T-helper 1 cell (primary cell): ENCODE measurements around the gene SPG7.

Experiments used
- DNase-seq, 5 donors: peaks; one replicate each; pipeline ENCODE4 v3.0.0-alpha.2; 2012 to 2020

SPG7 gene

DNA sequence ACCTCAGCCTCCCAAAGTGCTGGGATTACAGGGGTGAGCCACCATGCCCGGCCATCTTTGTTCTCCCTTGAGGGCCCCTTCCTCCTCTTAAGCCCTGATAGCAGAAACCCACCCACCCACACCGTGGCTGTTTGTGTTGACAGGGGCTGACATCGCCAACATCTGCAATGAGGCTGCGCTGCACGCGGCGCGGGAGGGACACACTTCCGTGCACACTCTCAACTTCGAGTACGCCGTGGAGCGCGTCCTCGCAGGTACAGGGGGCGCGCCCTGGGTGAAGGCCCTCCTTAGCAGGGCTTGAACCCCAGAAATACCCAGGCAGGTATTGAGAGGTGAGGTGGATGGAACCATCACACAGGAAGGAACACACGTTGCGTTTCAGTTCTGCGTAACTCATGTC, 39.7 kb downstream of the SPG7 start:
- DNase-seq = no peak

DNA sequence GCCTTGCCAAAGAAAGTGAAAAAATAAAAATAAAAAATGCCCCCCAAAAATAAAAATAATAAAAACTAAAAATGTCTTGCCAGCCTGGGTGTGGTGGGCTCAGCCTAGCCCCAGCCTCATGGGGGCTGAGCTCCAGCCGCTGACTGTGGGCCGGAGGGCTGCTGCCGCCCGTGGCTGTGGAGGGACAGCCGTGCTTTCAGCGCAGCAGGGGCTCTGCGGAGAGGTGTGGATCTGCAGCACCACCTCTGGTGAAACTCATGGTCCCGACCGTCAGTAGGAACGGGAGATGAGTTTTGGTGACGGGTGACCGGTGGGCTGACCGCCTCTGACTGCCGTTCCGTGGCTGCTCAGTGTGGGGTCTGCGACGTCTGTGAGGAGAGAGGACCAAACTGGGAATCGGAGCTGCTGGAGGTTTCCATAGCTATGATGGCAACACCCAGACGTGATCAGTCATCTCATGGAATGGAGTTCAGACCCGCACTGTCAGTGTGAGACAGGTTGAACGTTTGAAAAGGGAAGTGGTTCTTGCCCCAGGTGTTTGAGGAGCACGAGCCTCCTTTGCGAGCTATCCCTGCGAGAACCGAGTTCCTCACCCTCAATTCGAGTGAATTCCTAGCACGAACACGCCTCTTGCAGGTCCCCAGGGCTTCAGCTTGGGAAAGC, 40.3 kb downstream of the SPG7 start:
- DNase-seq = no peak

GRCh38 chr16:89549007-89549700, 41.0 kb downstream of the SPG7 start:
- no peak for DNase-seq

- DNase-seq = no peak
Observed at GRCh38 chr16:89550421-89551007, 42.3 kb downstream of the SPG7 start.

- DNase-seq = no peak
Observed at GRCh38 chr16:89552329-89552728, 44.1 kb downstream of the SPG7 start.

GRCh38 chr16:89552913-89553312, 44.7 kb downstream of the SPG7 start:
- no peak for DNase-seq

GRCh38 chr16:89553733-89554132, 45.5 kb downstream of the SPG7 start:
- DNase-seq = no peak

GRCh38 chr16:89554343-89554742, 46.1 kb downstream of the SPG7 start:
- no peak for DNase-seq

GRCh38 chr16:89555265-89555664, 47.1 kb downstream of the SPG7 start:
- no peak for DNase-seq

GRCh38 chr16:89555780-89556179, 47.6 kb downstream of the SPG7 start:
- no peak for DNase-seq

- DNase-seq = peak; percentile 49 to 75 (median 64)
Observed at GRCh38 chr16:89556750-89557689, 48.8 kb downstream of the SPG7 start.

DNA sequence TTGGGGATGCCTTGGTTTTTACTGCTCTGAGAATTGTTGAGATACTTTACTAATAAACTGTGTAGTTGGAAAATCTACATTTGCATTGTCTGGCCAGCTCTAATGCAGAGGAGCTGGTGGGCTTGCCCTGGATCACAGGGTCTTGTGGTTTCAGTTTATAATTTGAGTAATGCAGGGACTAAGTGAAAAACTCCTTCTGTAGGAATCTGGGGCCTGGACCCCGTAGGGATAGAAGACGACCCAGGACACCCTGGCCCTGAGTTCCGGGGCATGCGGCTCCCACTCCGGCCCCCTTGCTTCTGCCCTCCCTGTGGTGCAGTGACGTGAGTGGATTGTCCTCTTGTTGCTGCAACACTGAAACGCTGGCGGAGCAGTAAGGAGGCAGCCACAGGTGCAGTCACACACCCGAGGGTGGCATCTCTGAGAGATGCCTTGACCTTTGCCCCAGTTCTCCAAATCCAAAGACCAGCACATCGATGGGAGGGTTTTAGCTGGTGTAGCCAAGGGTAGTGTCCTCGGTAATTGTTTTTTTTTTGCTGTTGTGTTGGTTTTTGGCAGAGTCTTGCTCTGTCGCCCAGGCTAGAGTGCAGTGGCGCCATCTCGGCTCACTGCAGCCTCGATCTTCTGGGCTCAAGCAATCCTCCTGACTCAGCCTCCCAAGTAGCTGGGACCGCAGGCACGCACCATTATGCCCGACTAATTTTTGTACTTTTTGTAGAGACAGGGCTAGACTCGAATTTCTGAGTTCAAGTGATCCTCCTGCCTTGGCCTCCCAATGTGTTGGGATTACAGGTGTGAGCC, 49.7 kb downstream of the SPG7 start:
- no peak for DNase-seq

- DNase-seq = peak; percentile 84 to 94 (median 91)
Observed at GRCh38 chr16:89560378-89561141, 52.4 kb downstream of the SPG7 start, which contains the start of gene RPL13. Gene RPL13, plus strand, starts transcription at chr16:89560682. Its CDS starts 278 bp downstream, at chr16:89560960.

DNA sequence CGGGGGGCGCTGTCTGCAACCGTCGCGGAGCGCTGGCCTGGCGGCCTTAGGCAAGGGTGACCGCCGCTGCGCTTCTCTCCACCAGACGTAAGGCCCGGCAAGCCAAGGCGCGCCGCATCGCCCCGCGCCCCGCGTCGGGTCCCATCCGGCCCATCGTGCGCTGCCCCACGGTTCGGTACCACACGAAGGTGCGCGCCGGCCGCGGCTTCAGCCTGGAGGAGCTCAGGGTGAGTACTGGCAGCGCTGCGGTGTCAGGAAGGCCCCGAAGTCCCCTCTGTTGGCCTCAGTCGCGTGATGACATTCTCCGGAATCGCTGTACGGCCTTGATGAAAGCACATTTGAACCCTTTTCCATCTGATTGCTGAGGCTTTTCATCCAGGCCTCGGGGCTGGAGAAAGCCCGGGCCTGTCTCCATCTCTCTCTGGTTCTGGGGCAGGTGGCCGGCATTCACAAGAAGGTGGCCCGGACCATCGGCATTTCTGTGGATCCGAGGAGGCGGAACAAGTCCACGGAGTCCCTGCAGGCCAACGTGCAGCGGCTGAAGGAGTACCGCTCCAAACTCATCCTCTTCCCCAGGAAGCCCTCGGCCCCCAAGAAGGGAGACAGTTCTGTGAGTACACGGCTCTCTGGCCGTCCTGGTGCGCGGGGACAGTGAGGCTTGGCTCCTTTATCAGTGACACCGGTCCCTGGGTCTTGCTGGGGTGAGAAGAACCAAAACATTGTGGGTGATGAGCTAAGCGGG, 53.1 kb downstream of the SPG7 start:
- peak in 1 of 5 donors; percentile 23 for DNase-seq

DNA sequence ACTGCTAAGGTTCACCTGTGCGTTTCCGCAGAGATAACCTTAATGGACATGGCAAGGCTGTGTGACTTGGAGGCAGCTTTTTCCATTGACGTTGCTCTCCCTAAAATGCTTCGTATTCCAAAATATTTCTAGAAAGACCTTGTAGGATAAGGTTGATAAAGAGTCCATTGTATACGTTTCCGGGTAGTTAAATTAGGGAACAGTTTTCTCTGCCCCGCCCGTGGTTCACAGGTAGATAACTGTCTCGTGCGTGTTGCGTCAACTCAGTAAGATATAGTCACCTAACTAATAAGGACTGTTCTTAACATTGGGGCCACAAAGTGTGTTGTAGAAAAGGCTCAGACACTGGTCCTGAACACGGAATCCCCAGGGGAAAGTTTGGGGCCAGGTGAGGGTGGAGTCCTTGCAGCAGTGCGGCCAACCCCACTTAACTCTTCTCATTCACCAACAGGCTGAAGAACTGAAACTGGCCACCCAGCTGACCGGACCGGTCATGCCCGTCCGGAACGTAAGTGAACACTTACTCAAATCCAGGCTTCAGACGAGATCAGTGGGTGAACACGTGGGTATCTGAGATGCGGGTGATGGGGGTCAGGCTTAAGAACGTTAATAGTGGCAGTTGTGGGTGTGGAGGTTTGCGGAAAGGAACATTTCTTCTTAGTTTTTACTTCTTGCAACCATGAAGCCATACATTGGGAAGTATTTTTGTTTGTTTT, 53.8 kb downstream of the SPG7 start:
- DNase-seq = no peak

DNA sequence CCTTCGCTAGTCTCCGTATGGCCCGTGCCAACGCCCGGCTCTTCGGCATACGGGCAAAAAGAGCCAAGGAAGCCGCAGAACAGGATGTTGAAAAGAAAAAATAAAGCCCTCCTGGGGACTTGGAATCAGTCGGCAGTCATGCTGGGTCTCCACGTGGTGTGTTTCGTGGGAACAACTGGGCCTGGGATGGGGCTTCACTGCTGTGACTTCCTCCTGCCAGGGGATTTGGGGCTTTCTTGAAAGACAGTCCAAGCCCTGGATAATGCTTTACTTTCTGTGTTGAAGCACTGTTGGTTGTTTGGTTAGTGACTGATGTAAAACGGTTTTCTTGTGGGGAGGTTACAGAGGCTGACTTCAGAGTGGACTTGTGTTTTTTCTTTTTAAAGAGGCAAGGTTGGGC, 54.7 kb downstream of the SPG7 start:
- no peak for DNase-seq

DNA sequence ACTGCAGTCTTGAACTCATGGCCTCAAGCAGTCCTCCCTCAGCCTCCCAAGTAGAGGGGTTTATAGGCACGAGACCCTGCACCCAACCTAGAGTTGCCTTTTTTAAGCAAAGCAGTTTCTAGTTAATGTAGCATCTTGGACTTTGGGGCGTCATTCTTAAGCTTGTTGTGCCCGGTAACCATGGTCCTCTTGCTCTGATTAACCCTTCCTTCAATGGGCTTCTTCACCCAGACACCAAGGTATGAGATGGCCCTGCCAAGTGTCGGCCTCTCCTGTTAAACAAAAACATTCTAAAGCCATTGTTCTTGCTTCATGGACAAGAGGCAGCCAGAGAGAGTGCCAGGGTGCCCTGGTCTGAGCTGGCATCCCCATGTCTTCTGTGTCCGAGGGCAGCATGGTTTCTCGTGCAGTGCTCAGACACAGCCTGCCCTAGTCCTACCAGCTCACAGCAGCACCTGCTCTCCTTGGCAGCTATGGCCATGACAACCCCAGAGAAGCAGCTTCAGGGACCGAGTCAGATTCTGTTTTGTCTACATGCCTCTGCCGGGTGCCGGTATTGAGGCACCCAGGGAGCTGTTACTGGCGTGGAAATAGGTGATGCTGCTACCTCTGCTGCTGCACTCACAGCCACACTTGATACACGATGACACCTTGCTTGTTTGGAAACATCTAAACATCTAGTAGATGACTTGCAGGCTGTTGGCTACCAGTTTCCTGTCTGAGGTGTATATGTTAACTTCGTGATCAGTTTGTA, 55.6 kb downstream of the SPG7 start:
- DNase-seq = no peak

- DNase-seq = no peak
Observed at GRCh38 chr16:89564476-89565255, 56.5 kb downstream of the SPG7 start.

GRCh38 chr16:89565256-89565505, 57.0 kb downstream of the SPG7 start:
- no peak for DNase-seq
